ENCODE measurements around the gene NCOA4. TPM values are rescaled to one million over a fixed set of nuclear protein-coding genes. Genes with fewer than 3 reads are reported as not detected.

The NCOA4 gene
- total and polyA plus RNA-seq, 2 of the 4 experiments (the other 2 are of a cell fraction), result 62.2 to 188 TPM

DNA sequence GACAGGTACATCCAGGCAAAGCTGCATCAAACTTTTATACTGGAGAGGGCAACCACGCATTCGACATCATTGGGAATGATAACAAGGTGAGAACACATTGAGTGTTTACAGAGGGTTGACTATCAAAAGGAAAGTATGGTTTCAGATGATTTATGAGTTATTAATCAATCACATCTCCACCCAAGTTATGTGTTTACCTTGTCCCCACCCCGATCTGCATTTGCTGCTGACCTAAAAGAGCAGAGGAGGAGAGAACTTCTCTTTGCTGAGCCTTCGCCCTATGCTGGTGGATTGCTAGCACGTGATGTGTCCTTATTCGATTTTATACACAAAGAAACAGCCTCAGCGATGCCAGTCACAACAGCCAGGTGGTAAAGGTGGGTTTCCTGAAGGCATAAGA, 15.8 kb upstream of the NCOA4 start, which contains the start of gene MSMB:
Gene MSMB (minus strand): TSS at position 9 of the 400 bp plus-strand sequence. CDS start 32 bp downstream, outside the sequence.
- intact Hi-C loops (cut with micrococcal nuclease), result no loop called here
- Histone ChIP-seq H3K27ac (ENCODE audit: insufficient read depth, low read length) (no peak within 1 kb of the TSS), H2BK15ac (ENCODE audit: low read depth, low read length) (no peak within 1 kb of the TSS), H3K23ac (ENCODE audit: low read depth, low read length) (no peak within 1 kb of the TSS), H3K27me3 (ENCODE audit: control insufficient read depth, insufficient read depth, low read length) (peaks cover 33% of the 10 kb centered on the region), H2BK120ac (ENCODE audit: low read depth, low read length) (no peak within 1 kb of the TSS), H3K9me1 (ENCODE audit: insufficient read depth, low read length) (no peaks in the 10 kb centered on the region), H3K36me3 (ENCODE audit: control insufficient read depth, insufficient read depth, low read length) (no peaks in the 10 kb centered on the region), H4K8ac (ENCODE audit: low read depth in 2 of 2, low read length in 2 of 2) (no peak within 1 kb of the TSS), H4K91ac (ENCODE audit: insufficient read depth, low read depth, low read length) (no peak within 1 kb of the TSS), H3K9me3 (ENCODE audit: control insufficient read depth, insufficient read depth, low read length) (no peaks in the 10 kb centered on the region), H2BK20ac (ENCODE audit: low read depth, low read length) (no peak within 1 kb of the TSS), H2AK9ac (replicated peaks; ENCODE audit: low read depth, low read length, poor library complexity) (no peak within 1 kb of the TSS), H2BK5ac (ENCODE audit: low read depth, low read length, poor library complexity, severe bottlenecking) (no peak within 1 kb of the TSS), H3K79me1 (ENCODE audit: low read depth in 1 of 2, low read length in 2 of 2) (no peaks in the 10 kb centered on the region), H2AK5ac (ENCODE audit: low read depth, low read length) (no peak within 1 kb of the TSS), H4K5ac (ENCODE audit: low read depth, low read length) (no peak within 1 kb of the TSS), H3K4me1 (ENCODE audit: control insufficient read depth, insufficient read depth, low read length) (no peaks in the 10 kb centered on the region), H3K4me2 (ENCODE audit: low read depth, low read length) (no peak within 1 kb of the TSS), H3K14ac (replicated peaks; ENCODE audit: low read depth, low read length) (no peak within 1 kb of the TSS), H3K18ac (ENCODE audit: low read depth, low read length) (no peak within 1 kb of the TSS), H2AFZ (replicated peaks; ENCODE audit: low read length, poor library complexity) (no peak within 1 kb of the TSS), H3K9ac (ENCODE audit: low read depth, low read length) (no peak within 1 kb of the TSS), H3K4ac (ENCODE audit: low read depth, low read length) (no peak within 1 kb of the TSS), H3K56ac (ENCODE audit: extremely low read depth, insufficient read depth, low read length) (no peak within 1 kb of the TSS), H4K20me1 (ENCODE audit: insufficient read depth, low read length) (no peaks in the 10 kb centered on the region), H3K4me3 (ENCODE audit: insufficient read depth, low read depth, low read length) (no peak within 1 kb of the TSS)
- in situ Hi-C loops (cut with MboI; ENCODE audit: low sequenced_read_pairs), result no loop called here
- ChIA-PET CTCF (no interaction called here), POLR2A (ENCODE audit: unreplicated experiment) (no interaction called here)
- DNase-seq, result no peak
- no CpG with 5 or more reads among the region's 7 CpGs for WGBS, 2 experiments (ENCODE audit: extremely low coverage in 2 of 2, insufficient read length in 1 of 2)
- dilution Hi-C loops (cut with HindIII; ENCODE audit: low sequenced_read_pairs, unreplicated experiment), result no loop called here
- ATAC-seq (ENCODE audit: low read depth), result no peak
- BruUV-seq (replicated peaks), result no TSS peak
- TF ChIP-seq CEBPB (IDR thresholded peaks at IDR 0.05; ENCODE audit: low read depth, low read length), result no peak
- no peak for TF ChIP-seq USF2 (IDR thresholded peaks at IDR 0.05; ENCODE audit: low read depth, low read length)
- TF ChIP-seq CHD1 (IDR thresholded peaks at IDR 0.05; ENCODE audit: low read depth, low read length), result no peak
- TF ChIP-seq FOS (IDR thresholded peaks at IDR 0.05; ENCODE audit: low read depth, low read length), result no peak
- TF ChIP-seq MAFK (IDR thresholded peaks at IDR 0.05; ENCODE audit: low read depth, low read length), result no peak
- no peak for TF ChIP-seq RCOR1 (IDR thresholded peaks at IDR 0.05; ENCODE audit: insufficient replicate concordance, low read length)
- no peak for TF ChIP-seq RAD21 (IDR thresholded peaks at IDR 0.05; ENCODE audit: low read length)
- no peak for TF ChIP-seq NFE2L2 (IDR thresholded peaks at IDR 0.05; ENCODE audit: low read depth, low read length)

Data from IMR-90 (cell line).